GM19043 (cell line): ENCODE data around the gene FRMD1.

Experiments used
- ATAC-seq: cut with Tn5 transposase; IDR thresholded peaks from one replicate; pipeline ENCODE4 v1.9.1; 2021; ENCODE audit warnings: low read depth; ENCODE audit not compliant: unreplicated experiment

Gene FRMD1

DNA sequence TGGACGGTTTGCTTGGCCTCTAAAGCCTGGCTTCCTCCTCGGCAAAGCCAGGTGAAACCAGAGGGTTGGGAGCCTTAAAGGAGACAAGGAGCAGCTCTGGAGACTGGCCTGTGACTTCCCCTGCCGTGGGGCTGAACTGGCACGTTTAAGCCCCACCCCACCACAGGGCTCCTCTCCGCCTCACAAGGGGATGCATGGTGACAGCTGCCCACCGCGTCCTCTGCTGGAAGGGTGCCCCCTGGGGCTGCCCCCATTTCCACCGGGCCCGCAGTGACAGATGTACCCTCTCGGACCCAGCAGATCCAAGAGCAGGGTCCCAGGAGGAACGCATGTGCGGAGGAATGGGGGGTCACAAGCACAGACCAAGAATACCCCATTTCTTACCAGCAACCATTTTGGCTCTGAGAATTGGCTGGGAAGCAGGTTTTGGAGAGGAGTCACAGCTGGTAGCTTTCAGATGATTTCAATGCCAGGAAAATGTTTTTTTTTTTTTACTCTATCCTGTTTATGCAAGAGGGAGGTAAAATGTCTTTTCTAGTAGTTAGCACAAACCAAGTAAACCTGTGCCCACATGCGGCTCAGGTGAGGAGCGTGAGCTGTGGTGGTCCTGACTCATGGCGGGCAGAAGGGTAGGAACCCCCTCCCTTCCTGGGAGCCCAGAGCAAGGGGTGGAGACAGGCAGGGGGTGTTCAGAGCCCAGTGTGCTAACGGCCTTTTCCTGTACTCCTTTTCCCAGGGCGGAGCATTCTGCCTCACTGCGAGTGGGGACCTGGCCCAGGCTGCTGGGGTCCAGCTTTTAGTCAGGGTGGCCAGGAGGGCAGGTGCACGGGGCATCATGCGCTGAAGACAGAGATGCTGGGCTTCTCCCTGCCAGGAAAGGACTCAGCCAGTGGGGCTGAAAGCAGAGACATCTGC, 33.0 kb downstream of the FRMD1 start:
- no peak for ATAC-seq

DNA sequence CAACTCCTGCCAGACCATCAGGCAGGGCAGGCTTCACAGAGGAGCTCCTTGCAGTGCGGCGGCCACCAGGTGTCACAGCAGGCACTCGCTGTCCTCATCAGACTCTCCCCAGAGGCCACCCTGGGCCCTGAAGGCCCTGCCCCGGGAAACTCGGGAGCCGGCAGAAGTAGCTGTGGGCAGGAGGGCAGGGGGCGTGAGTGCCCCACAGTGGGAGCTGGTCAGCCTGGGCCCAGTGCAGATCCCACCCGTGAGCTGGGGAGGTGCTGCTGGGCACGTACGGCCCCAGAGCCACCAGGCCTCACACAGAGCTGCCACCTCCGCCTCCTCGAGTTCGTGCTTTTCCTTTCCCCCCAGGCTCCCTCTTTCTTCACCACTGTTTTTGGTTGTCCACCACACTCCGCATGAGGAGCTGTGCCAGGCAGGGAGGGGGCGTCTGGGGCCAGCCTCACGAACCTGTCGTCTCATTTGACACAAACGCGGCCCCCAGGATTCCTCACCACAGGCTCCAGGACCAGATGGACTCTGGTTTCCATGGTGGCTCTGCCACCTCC, 33.8 kb downstream of the FRMD1 start:
- ATAC-seq = no peak

DNA sequence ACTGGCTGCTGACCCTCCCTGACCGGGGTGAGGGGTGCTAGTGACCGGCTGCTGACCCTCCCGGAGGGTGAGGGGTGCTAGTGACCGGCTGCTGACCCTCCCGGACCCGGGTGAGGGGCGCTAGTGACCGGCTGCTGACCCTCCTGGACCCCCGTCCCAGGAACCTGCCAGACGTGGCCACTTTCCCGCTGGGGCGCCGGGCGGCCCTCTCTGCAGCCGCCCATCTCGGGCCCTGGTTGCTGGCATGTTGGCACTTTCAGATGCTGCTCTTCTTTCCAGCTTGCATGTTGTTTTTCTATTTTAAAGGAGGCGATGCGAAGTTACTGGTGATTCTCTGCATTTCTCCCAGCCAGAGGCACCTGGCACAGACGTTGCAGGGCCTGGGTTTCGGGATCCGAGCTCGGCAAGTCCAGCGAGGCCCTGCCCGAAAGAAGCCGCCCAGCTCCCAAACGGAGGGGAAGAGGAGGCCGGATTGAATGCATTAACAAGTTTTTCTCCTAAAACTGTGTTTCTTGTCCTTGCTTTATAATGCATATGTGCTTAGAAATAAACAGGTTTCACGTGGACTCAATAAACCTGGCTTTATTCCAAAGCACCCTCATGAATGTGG, 34.4 kb downstream of the FRMD1 start:
- no peak for ATAC-seq

DNA sequence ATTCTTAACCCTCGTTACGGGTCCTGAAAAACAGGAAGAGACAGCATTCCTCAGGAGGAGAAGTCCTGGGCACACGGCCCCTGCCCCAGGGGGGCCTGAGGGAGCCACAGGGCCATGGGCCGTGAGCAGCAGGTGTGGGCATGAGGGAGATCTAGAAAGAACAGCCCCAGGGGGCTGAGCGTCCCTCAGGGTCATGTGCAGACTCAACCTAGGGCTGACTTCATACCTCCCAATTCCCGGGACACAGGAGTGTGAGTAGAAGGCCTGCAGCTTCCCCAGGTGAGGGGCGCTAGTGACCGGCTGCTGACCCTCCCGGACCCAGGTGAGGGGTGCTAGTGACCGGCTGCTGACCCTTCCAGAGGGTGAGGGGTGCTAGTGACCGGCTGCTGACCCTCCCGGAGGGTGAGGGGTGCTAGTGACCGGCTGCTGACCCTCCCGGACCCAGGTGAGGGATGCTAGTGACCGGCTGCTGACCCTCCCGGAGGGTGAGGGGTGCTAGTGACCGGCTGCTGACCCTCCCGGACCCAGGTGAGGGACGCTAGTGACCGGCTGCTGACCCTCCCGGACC, 35.1 kb downstream of the FRMD1 start:
- no peak for ATAC-seq

DNA sequence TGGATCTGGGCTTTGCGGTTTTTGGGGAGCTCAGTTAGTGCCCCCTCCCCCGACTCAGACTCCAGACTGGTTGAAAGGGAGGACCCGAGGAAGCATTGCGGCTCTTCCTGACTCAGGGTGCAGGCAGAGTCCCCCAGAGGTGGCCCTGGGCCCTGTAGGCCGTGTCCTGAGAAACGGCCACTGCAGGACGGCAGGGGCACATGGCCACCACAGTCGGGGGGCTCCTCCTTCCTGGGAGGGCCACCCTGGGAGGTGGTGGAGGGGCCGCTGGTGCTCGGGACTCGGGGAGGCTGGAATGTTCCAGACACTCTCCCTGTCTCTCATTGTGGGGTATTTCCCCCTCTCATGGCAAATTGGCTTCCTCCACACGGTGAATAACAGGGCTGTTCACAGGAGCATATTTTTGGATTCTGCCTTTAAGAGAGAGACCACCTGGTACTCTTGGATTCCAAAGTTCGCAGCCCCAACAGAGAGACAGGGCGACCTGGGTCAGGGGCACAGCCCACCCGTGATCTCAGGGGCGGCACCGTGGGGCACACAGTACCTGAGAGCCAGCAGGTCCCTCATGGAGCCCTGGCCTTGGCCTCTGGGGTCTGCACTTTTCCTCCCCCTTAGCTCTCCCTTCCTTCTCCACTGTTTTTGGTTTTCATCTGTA, 35.7 kb downstream of the FRMD1 start:
- no peak for ATAC-seq

DNA sequence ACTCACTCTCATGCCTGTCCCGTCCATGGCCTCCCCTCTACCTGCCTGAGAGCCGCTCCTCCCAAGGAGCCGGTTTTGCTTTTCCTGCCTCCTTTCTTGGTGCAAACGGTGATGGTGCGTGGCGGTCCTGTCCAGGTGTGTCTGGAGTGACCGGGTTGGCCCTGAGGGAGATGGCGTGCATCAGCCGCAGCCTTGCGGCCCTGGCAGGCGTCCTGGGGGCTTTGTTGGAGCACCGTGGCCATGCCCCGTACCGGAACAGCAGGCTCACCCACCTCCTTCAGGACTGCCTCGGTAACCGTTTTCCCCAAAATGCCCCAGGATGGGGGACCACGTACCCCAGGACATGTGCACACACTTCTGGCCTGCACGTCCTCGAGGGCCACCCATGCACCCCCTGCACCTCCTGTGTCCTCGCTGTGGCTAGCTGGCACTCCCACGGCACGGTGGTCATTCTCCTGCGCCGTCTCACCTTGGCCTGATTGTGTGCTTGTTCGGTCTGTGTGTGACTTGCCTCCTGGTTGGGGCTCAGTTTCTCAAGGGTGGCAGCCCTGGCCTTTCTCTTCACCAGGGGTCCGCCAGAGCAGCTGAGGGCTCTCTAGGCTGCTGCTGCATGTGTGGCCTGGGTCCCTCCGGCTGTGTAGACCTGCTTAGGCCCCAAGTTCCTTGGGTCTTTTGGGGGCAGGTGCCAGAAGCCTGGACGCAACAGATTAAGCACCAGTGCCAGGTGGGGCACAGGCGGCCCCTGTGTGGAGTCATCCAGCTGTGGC, 36.4 kb downstream of the FRMD1 start:
- ATAC-seq = no peak

DNA sequence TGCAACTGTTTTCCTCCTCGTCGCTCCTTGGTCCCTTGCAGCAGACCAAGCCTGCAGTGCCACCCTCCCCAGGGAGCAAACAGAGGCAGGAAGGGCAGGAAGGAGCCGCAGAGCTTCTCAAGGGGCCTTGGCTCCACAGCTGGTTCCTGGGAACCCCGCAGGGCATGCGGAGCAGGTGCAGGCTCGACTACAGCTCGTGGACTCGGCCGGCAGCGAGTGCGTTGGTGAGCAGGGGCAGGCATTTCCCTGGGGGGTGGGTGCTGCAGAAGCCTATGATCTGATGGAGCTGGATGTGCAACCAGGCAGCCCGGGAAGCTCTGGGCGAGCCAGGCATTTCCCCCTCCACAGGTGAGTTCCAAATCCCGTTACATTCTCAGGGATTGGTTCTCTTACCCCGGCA, 37.1 kb downstream of the FRMD1 start:
- no peak for ATAC-seq

DNA sequence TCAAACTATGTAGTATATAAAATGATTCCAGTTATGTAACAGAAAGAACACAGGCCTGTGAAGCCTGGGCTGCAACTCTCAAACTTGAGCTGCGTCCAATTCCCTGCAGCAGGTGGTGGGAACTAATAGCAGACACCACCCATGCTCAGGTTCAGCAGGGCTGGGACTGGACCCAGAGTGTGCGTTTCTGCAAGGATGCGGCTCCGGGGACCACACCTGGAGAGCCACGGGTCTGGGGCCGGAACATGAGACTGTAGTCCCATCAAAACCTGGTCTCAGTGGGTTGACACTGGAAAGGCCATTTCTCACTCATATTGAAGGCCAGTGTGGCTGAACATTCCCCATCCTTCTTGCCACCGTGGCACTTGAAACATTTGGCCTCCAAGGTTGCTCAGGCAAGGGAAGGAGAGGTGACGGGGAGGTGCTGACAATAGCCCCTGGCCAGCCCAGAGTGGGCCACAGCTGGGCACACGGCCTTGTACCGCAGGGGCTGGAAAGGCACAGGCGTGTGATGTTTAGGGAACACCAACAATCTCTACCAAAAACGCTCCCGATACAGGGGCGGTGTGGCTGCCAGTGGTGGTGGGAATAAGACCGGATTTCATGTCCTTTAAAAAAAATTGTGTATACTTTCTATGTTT, 38.0 kb downstream of the FRMD1 start:
- no peak for ATAC-seq

DNA sequence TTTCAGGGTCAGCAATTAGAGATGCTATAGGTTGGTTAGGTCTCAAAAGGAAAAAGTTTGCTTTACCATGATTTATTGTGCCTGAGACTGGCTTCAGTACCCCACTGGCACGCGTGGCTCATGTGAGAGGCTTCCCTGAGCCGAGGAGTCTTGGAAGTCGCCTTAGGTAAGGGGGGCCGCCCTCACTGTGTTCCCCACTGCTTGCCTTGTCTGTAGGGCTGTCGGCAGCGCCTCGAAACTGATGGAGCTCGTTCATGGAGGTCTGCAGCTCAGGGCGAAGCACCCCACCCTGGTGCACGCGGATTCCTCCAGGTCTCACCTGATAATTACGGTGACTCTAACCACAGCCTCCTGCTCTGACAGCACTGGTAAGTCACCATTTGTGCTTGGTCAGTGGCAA, 39.2 kb downstream of the FRMD1 start:
- ATAC-seq = no peak

DNA sequence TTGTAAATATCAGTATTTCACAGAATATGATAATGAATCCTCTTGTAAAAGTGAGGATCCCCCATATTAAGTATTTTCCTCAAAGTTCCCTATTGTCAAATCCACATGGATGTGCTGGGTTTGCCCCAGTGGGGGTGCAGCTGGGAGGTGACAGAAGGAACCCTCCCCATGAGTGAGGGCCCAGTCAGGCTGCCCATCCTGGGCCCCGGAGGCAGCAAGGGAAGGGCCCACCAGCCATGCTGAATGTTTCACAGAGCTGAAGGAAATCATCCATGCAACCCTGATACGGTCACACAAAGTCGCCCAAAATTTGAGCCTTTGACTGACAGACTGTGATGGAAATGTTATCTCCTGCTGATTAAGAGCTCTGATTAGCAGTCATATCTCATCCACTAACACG, 39.7 kb downstream of the FRMD1 start:
- ATAC-seq = no peak

DNA sequence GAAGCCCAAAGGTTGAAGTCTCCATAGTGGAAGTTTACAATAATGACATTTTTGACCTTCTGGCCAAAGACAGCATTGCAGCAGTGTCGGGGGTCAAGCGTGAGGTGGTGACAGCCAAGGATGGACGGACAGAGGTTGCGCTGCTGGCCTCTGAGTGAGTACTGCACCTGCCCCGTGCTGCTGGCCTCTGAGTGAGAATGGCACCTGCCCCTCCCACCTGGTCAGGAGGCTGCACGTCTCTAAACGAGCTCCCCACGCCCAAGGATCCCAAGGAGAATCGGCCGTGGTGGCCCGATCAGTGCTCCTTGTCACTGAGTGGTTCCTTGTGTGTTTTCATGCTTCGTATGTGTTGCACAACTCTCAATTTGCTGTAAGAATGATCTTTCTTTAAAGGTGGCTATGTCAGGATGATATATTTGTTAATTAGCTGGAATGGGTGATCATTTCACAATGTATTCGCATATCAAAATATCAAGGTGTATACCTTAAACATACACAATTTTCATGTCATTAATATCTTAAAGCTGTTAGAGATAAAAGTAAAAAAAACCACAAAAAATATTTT, 40.4 kb downstream of the FRMD1 start:
- no peak for ATAC-seq

DNA sequence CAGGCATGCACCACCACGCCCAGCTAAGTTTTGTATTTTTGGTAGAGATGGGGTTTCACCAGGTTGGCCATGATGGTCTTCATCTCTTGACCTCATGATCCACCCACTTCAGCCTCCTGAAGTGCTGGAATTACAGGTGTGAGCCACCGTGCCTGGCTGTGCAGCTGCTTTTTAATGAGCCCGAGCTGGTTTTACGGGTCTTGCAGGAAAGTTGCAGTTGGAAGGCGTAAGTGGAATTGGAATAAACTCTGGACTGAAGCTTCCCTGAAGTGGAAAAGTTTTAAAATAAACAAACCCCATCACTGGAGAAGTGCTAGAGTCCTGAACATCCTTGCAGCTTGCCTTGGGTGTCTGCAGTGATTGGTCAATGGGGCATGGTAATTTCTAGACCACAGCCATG, 41.2 kb downstream of the FRMD1 start:
- no peak for ATAC-seq

DNA sequence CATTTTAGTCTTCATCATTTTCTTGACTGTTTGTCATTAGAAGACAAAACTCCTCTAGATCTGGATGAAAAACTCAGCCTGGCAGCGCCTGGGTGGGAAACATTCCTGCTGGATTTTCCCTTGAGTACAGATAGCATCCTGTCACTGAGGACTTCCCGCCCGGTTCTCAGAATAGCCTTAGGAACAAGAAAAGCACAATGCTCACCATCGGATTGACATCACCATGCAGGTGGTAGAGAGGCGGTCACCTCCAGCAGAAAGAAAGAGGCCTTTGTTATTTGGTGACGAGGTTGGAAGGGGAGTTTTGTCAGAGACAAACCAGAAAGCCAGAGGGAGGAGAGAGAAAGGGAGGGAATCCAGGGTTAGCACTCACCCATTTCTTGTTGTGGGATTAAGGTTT, 41.8 kb downstream of the FRMD1 start:
- ATAC-seq = no peak

DNA sequence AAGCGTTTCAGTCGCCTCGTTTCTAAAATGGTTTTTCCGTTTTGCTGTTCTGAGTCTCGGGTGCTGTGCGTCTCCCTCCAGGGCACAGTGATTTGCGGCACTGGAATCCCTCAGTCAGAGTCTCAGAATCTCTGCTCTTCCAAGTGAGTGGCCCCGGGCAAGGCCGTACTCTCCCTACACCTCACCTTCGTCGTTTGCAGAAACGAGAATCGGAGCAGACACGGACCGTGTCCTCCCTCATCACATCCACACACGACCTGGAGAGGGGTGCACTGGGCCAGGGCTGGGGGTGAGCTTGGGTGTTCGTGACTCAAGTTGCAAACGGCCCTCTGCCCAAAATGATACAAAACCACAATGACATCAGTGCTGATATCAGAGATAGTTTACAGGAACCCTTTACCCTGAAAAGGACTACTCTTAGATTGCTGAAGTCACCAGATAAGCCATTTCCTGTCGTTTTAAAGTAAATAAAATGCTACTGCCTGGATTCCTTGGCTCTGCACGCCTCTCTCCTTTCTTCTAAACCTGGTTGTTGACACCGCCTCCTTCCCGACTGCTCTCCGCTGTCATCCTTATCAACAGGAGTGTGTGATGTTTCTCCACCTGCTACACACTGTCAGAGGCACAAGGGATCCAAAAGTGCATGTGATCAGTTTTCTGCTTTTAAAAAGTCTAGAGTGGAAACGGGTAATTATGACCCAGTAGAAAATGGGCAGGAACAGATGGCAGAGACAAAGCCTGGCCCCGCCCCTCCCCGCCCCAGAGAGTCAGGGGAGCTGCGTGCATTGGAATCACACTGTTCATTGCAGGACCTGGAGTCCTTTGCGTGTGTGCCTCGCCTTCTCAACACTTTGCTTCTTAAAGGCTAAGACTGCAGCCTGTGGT, 43.1 kb downstream of the FRMD1 start:
- no peak for ATAC-seq

DNA sequence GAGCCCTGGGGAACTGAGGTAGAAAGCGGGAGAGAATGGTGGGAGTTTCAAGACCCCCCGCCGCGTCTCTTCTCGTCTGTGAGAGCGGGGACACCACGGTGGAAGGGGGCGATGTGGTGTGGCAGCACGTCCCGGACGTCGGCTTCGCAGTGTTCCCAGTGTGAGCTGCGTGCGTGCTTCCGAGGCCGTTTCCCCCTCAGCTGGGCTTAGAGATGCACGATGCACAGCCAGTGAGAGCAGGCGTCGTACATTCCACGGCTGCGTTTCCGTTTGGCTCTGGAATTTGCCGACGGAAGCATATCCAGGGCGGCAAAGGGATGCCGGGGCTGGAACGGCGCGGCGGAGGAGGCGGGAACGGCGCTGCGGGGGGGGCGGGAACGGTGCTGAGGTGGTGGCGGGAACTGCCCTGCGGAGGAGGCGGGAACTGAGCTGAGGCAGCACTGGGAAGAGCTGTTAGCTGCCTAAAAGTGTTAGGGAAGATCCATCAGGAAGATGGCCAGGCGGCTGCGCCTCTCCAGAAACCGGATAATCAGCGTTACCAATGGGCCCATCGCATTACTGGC, 43.8 kb downstream of the FRMD1 start:
- no peak for ATAC-seq

DNA sequence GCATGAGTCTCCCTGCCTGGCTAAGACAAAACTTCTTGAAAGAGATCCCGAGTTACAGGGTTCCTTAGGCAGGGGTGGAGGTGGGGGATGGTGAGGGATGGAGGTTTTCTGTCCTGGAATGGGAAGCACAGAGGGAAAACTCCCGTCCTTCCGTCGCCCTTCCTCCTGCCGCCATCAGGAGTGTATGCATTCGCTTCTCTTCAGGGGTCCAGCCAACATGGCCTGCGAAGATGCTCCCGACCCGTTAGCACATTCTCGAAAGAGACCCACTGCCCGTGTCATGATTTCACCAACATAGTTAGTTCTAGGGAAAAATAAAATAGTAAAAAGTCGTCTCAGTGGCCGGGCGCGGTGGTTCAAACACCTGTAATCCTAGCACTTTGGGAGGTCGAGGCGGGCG, 44.5 kb downstream of the FRMD1 start:
- no peak for ATAC-seq

DNA sequence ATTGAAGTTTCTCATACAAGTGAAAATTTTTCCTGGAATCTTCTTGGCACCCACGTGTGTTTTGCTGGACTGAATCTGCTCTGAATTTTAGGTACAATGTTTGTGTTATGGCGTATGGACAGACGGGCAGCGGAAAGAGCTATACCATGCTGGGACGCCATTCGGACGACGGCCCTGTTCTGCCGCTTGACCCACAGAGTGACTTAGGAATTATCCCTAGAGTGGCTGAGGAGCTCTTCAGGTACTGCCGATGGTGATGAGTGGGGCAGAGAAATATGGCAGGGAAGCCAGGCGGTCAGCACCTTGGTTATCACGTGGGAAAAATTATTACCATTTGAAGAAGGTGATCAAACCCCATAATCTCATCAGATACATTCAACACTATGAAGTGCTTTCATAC, 45.2 kb downstream of the FRMD1 start:
- ATAC-seq = no peak

DNA sequence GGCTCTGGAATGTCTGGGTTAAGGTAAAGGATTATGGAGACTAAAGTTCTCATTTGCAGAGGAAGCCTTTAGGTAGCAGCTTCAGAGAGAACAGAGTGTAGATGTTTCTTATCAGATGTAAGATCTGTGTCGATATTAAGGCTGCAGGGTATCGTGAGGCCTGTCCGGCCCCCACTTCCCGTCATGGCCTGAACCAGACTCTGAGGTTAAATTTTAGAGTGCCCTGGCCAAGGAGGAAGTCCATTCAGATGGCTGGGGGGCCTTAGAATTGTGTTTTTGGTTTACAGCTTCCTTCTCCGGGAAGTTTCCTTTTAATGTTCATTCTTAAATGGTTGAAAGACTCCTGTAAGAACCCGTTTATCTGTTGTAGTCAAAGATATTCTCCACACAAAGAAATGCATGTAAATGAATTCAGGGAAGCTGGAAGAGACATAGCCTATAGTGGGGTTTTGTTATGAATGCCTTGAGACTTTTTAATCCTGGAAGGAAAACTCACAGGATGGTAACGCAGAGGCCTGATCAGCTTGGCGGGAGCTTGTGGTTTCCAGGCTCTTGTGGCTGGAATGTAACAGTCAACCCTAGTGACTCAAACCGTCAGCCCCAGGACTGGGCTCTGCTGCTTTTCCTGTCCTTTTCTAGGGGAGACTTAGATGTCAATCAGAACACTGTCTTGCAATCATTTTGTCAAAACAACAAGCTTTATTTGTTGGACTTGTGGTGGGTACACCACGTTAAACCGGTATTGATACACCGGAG, 46.8 kb downstream of the FRMD1 start:
- ATAC-seq = no peak
